HEK293 (cell line): ENCODE results near the gene SLC12A1.

Source experiments
- CTCF ChIA-PET: fragments of 350-600 bp; formaldehyde crosslinking; extraction: SDS; loops from one replicate; lab custom pipeline; 2021; ENCODE audit warnings: antibody characterized with exemption; lab: Yijun Ruan, JAX
- POLR2A ChIA-PET: fragments of 300-600 bp; formaldehyde crosslinking; extraction: SDS; loops from one replicate; lab custom pipeline; 2020; ENCODE audit warnings: antibody characterized with exemption, inconsistent platforms; lab: Yijun Ruan, JAX
- H3K27ac ChIP-seq: fragments of 200-500 bp; sonication (Bioruptor generic); 2 replicates; pipeline ENCODE4 v1.5.1; 2014; ENCODE audit warnings: low read depth, low read length, control low read depth, inconsistent platforms; ENCODE audit errors: extremely low read depth
- H3K36me3 ChIP-seq, 2 experiments: fragments of 200-500 bp in 1 of 2; sonication (Bioruptor generic) in 1 of 2; 1 replicate in 1 of 2; 2 replicates in 1 of 2; pipeline ENCODE4 v1.5.1; 2014 to 2017; ENCODE audit warnings: inconsistent platforms in 2 of 2, low read length in 2 of 2; ENCODE audit not compliant: control insufficient read depth in 2 of 2, insufficient read depth in 1 of 2
- H3K4me1 ChIP-seq: fragments of 200-500 bp; sonication (Bioruptor generic); 2 replicates; pipeline ENCODE4 v1.5.1; 2014; ENCODE audit warnings: mild to moderate bottlenecking, low read length, inconsistent platforms; ENCODE audit not compliant: control insufficient read depth, insufficient read depth
- H3K4me3 ChIP-seq: 2 replicates; pipeline ENCODE4 v1.5.1; 2011; ENCODE audit warnings: low read depth, mild to moderate bottlenecking, control low read depth, low read length, moderate library complexity
- H3K9me3 ChIP-seq: fragments of 200-500 bp; sonication (Bioruptor generic); 2 replicates; pipeline ENCODE4 v1.5.1; 2014; ENCODE audit warnings: low read depth, low read length, inconsistent platforms; ENCODE audit not compliant: control insufficient read depth, insufficient read depth
- BCL11A ChIP-seq: fragments of 450-650 bp; formaldehyde crosslinking; IDR thresholded peaks from 2 replicates; pipeline ENCODE4 v1.5.1; 2016; ENCODE audit warnings: low read depth, missing biosample characterization, missing genetic modification characterization
- EGR2 ChIP-seq: fragments of 450-650 bp; formaldehyde crosslinking; IDR thresholded peaks from 2 replicates; pipeline ENCODE4 v1.5.1; 2016; ENCODE audit warnings: low read depth, missing biosample characterization, missing genetic modification characterization
- GLI4 ChIP-seq: fragments of 450-650 bp; formaldehyde crosslinking; IDR thresholded peaks from 2 replicates; pipeline ENCODE4 v1.5.1; 2016; ENCODE audit warnings: missing biosample characterization, missing genetic modification characterization
- HIC1 ChIP-seq: fragments of 450-650 bp; formaldehyde crosslinking; IDR thresholded peaks from 2 replicates; pipeline ENCODE4 v1.5.1; 2016; ENCODE audit warnings: missing biosample characterization, missing genetic modification characterization
- KLF10 ChIP-seq: fragments of 450-650 bp; IDR thresholded peaks from 2 replicates; pipeline ENCODE4 v1.5.1; 2018; ENCODE audit warnings: missing biosample characterization, mild to moderate bottlenecking, missing genetic modification characterization
- PATZ1 ChIP-seq: fragments of 450-650 bp; formaldehyde crosslinking; IDR thresholded peaks from 2 replicates; pipeline ENCODE4 v1.5.1; 2016; ENCODE audit warnings: missing biosample characterization, missing genetic modification characterization
- TCF7L2 ChIP-seq: IDR thresholded peaks from 2 replicates; pipeline ENCODE4 v1.6.1; 2011; ENCODE audit warnings: low read depth, mild to moderate bottlenecking, inconsistent platforms, low read length, moderate library complexity, borderline replicate concordance
- YY2 ChIP-seq: fragments of 450-650 bp; formaldehyde crosslinking; IDR thresholded peaks from 2 replicates; pipeline ENCODE4 v1.5.1; 2016; ENCODE audit warnings: missing biosample characterization, missing genetic modification characterization
- ZBTB1 ChIP-seq: fragments of 450-650 bp; formaldehyde crosslinking; IDR thresholded peaks from 2 replicates; pipeline ENCODE4 v1.5.1; 2016; ENCODE audit warnings: missing biosample characterization, missing genetic modification characterization
- ZNF112 ChIP-seq: fragments of 450-650 bp; formaldehyde crosslinking; IDR thresholded peaks from 2 replicates; pipeline ENCODE4 v1.5.0; 2017; ENCODE audit warnings: missing biosample characterization, missing genetic modification characterization
- ZNF335 ChIP-seq: fragments of 450-650 bp; formaldehyde crosslinking; conservative IDR thresholded peaks from 2 replicates; pipeline ENCODE4 v1.5.1; 2016; ENCODE audit warnings: missing biosample characterization, missing genetic modification characterization
- ZNF341 ChIP-seq: fragments of 450-650 bp; formaldehyde crosslinking; IDR thresholded peaks from 2 replicates; pipeline ENCODE4; 2016; ENCODE audit warnings: low read depth, missing biosample characterization, missing genetic modification characterization
- ZNF350 ChIP-seq: fragments of 450-650 bp; formaldehyde crosslinking; IDR thresholded peaks from 2 replicates; pipeline ENCODE4 v1.5.0; 2017; ENCODE audit warnings: missing biosample characterization, mild to moderate bottlenecking, missing genetic modification characterization
- ZNF426 ChIP-seq: fragments of 450-650 bp; formaldehyde crosslinking; IDR thresholded peaks from 2 replicates; pipeline ENCODE4 v1.5.1; 2017; ENCODE audit warnings: missing biosample characterization, missing genetic modification characterization, mild to moderate bottlenecking, inconsistent platforms, moderate library complexity
- ZNF529 ChIP-seq: fragments of 450-650 bp; formaldehyde crosslinking; IDR thresholded peaks from 2 replicates; pipeline ENCODE4 v1.5.1; 2017; ENCODE audit warnings: missing genetic modification characterization, missing biosample characterization; ENCODE audit not compliant: insufficient replicate concordance
- ZNF544 ChIP-seq: fragments of 450-650 bp; formaldehyde crosslinking; IDR thresholded peaks from 2 replicates; pipeline ENCODE4 v1.5.0; 2017; ENCODE audit warnings: missing biosample characterization, missing genetic modification characterization
- ZNF560 ChIP-seq: fragments of 450-650 bp; formaldehyde crosslinking; IDR thresholded peaks from 2 replicates; pipeline ENCODE4 v1.5.1; 2017; ENCODE audit warnings: missing biosample characterization, missing genetic modification characterization, borderline replicate concordance
- ZNF629 ChIP-seq: fragments of 450-650 bp; formaldehyde crosslinking; IDR thresholded peaks from 2 replicates; pipeline ENCODE4 v1.5.1; 2017; ENCODE audit warnings: missing biosample characterization, missing genetic modification characterization
- ZNF768 ChIP-seq: fragments of 450-650 bp; formaldehyde crosslinking; IDR thresholded peaks from 2 replicates; pipeline ENCODE4 v1.5.1; 2018; ENCODE audit warnings: missing biosample characterization, mild to moderate bottlenecking, missing genetic modification characterization
- ZSCAN16 ChIP-seq: fragments of 450-650 bp; formaldehyde crosslinking; IDR thresholded peaks from 2 replicates; pipeline ENCODE4 v1.5.1; 2016; ENCODE audit warnings: missing biosample characterization, missing genetic modification characterization
- ZSCAN4 ChIP-seq: fragments of 450-650 bp; formaldehyde crosslinking; IDR thresholded peaks from 2 replicates; pipeline ENCODE4 v1.5.1; 2017; ENCODE audit warnings: missing biosample characterization, missing genetic modification characterization

Gene SLC12A1

GRCh38 chr15:48177766-48178647 lies 28.1 kb upstream of the SLC12A1 start, which contains the start of gene MYEF2 (continued):
- TF ChIP-seq PATZ1 (peak; percentile 39), GLI4 (no peak), KLF10 (tag by site-specific recombination) (no peak), ZBTB1 (tag by site-specific recombination) (no peak), ZNF335 (peak; percentile 86), BCL11A (tag by site-specific recombination) (no peak), HIC1 (tag by site-specific recombination) (no peak), YY2 (peak; percentile 57), ZSCAN4 (no peak), ZNF350 (tag by site-specific recombination) (no peak), EGR2 (tag by site-specific recombination) (no peak), ZNF544 (tag by site-specific recombination) (no peak), ZSCAN16 (tag by site-specific recombination) (no peak), ZNF560 (no peak), ZNF112 (no peak), ZNF426 (no peak), TCF7L2 (no peak), ZNF768 (tag by site-specific recombination) (no peak), ZNF629 (tag by site-specific recombination) (no peak), ZNF529 (tag by site-specific recombination) (no peak)

GRCh38 chr15:48178648-48178931 lies 27.5 kb upstream of the SLC12A1 start:
- ChIA-PET CTCF (no interaction called here), POLR2A (interaction anchor here (1.2 kb wide), 1 partner anchor 59 kb away, joined by 3 read pairs; no protein-coding TSS in a partner anchor)
- H3K4me1 ChIP-seq, result no peaks in the 10 kb centered on the region
- no peak overlapping the region for H3K27ac ChIP-seq
- H3K4me3 ChIP-seq, result peak overlapping the region; percentile 60
- H3K9me3 ChIP-seq, result no peaks in the 10 kb centered on the region
- H3K36me3 ChIP-seq, result no peaks in the 10 kb centered on the region
- TF ChIP-seq ZNF341 (tag by site-specific recombination), result 0 out of 2 replicates have a peak, but pooled peaks have one; percentile 5
- TF ChIP-seq YY2, result no peak
